GM03348 (cell line): ENCODE results near the gene SHROOM3.

Experiments
- DNase-seq: peaks from one replicate; pipeline ENCODE4 v3.0.0; 2012; ENCODE audit warnings: low spot score

SHROOM3 gene

GRCh38 chr4:76781698-76782595 lies 346.9 kb downstream of the SHROOM3 start:
- DNase-seq: peak; percentile 82

GRCh38 chr4:76782837-76783236 lies 347.8 kb downstream of the SHROOM3 start:
- DNase-seq: peak; percentile 71

GRCh38 chr4:76783836-76784235 lies 348.8 kb downstream of the SHROOM3 start:
- DNase-seq: no peak

GRCh38 chr4:76784237-76784636 lies 349.2 kb downstream of the SHROOM3 start:
- DNase-seq: no peak

GRCh38 chr4:76787898-76788297 lies 352.9 kb downstream of the SHROOM3 start:
- no peak for DNase-seq

- DNase-seq: no peak
These were observed 355.3 kb downstream of the SHROOM3 start for GRCh38 chr4:76790377-76790776.

GRCh38 chr4:76791479-76791878 lies 356.4 kb downstream of the SHROOM3 start:
- no peak for DNase-seq

- DNase-seq: no peak
These were observed 357.4 kb downstream of the SHROOM3 start for GRCh38 chr4:76792418-76792817.

GRCh38 chr4:76795243-76795642 lies 360.2 kb downstream of the SHROOM3 start:
- DNase-seq: no peak

- DNase-seq: no peak
These were observed 364.1 kb downstream of the SHROOM3 start for GRCh38 chr4:76799140-76799539.

- DNase-seq: no peak
These were observed 364.7 kb downstream of the SHROOM3 start for GRCh38 chr4:76799718-76800117.

- DNase-seq: no peak
These were observed 365.9 kb downstream of the SHROOM3 start for GRCh38 chr4:76800902-76801301.

GRCh38 chr4:76801621-76802235 lies 366.7 kb downstream of the SHROOM3 start:
- DNase-seq: peak; percentile 47

GRCh38 chr4:76802236-76803021 lies 367.4 kb downstream of the SHROOM3 start:
- DNase-seq: peak; percentile 39

- peak; percentile 69 for DNase-seq
These were observed 368.5 kb downstream of the SHROOM3 start for GRCh38 chr4:76803522-76803921.

GRCh38 chr4:76804096-76804495 lies 369.1 kb downstream of the SHROOM3 start:
- peak; percentile 50 for DNase-seq

GRCh38 chr4:76806346-76806745 lies 371.3 kb downstream of the SHROOM3 start:
- DNase-seq: no peak

- no peak for DNase-seq
These were observed 371.7 kb downstream of the SHROOM3 start for GRCh38 chr4:76806757-76807156.

GRCh38 chr4:76809594-76810305 lies 374.7 kb downstream of the SHROOM3 start:
- no peak for DNase-seq

GRCh38 chr4:76811604-76812412 lies 376.8 kb downstream of the SHROOM3 start:
- peak; percentile 32 for DNase-seq

GRCh38 chr4:76813070-76813469 lies 378.0 kb downstream of the SHROOM3 start:
- no peak for DNase-seq
